Neural crest cell (in vitro differentiated cells): ENCODE measurements around the gene KDM4C. TPM values are rescaled to one million over a fixed set of nuclear protein-coding genes. Genes with fewer than 3 reads are reported as not detected.

ENCODE experiments used
- DNase-seq: peaks from one replicate; pipeline ENCODE4 v3.0.0; 2021; ENCODE audit warnings: low read depth, mixed read lengths, low spot score
- H3K27ac Mint-ChIP-seq: one replicate; pipeline ENCODE4 v1.8.0; 2021; ENCODE audit warnings: mild to moderate bottlenecking, mixed read lengths; ENCODE audit not compliant: unreplicated experiment
- H3K27me3 Mint-ChIP-seq: 2 replicates; pipeline ENCODE4 v1.8.0; 2021; ENCODE audit warnings: low read depth, mild to moderate bottlenecking, mixed read lengths
- H3K36me3 Mint-ChIP-seq: 2 replicates; pipeline ENCODE4 v1.8.0; 2021; ENCODE audit warnings: low read depth, mild to moderate bottlenecking, mixed read lengths
- H3K4me1 Mint-ChIP-seq: 2 replicates; pipeline ENCODE4 v1.8.0; 2021; ENCODE audit warnings: mixed read lengths
- H3K4me3 Mint-ChIP-seq: one replicate; pipeline ENCODE4 v1.8.0; 2021; ENCODE audit warnings: mild to moderate bottlenecking, mixed read lengths
- H3K9me3 Mint-ChIP-seq: 2 replicates; pipeline ENCODE4 v1.8.0; 2021; ENCODE audit warnings: mixed read lengths
- total RNA-seq: library from RNA; stranded (reverse); gene quantifications from 2 replicates; pipeline ENCODE4 v1.2.1, GENCODE V29; 2021
- TF ChIP-seq, protein P1 (sequence below): fragments of 200-600 bp; sonication (generic); conservative IDR thresholded peaks from 2 replicates; pipeline ENCODE4 v1.5.0; 2021; ENCODE audit warnings: antibody characterized with exemption, mild to moderate bottlenecking

The KDM4C gene
- total RNA-seq, 1 donor from 2014 or later: 11.2 TPM

DNA sequence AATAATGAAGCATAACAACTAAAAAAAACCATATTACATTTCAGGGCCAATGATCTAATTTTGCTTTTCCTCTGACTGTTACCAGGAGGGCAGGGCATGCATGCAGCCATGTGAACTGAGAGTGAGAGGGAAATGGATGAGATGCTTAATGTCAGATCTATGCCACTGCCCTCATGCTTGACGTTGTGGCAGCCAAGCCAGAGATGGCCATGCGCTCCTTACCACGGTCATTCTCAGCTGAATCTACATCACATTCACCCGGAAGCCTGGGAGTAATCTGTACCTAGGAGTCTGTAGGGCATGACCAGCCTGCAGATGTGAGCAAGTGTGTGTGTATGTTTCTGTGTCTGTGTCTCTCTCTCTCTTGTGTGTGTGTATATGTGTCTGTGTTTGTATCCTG lies 183.7 kb downstream of the KDM4C start:
- no peaks in the 10 kb centered on the region for H3K9me3 Mint-ChIP-seq
- H3K4me1 Mint-ChIP-seq: peaks cover 21% of the 10 kb centered on the region
- H3K27ac Mint-ChIP-seq: no peak overlapping the region
- DNase-seq: no peak
- no peak overlapping the region for H3K4me3 Mint-ChIP-seq
- H3K27me3 Mint-ChIP-seq: no peaks in the 10 kb centered on the region
- TF ChIP-seq, protein P1, sequence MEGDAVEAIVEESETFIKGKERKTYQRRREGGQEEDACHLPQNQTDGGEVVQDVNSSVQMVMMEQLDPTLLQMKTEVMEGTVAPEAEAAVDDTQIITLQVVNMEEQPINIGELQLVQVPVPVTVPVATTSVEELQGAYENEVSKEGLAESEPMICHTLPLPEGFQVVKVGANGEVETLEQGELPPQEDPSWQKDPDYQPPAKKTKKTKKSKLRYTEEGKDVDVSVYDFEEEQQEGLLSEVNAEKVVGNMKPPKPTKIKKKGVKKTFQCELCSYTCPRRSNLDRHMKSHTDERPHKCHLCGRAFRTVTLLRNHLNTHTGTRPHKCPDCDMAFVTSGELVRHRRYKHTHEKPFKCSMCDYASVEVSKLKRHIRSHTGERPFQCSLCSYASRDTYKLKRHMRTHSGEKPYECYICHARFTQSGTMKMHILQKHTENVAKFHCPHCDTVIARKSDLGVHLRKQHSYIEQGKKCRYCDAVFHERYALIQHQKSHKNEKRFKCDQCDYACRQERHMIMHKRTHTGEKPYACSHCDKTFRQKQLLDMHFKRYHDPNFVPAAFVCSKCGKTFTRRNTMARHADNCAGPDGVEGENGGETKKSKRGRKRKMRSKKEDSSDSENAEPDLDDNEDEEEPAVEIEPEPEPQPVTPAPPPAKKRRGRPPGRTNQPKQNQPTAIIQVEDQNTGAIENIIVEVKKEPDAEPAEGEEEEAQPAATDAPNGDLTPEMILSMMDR: no peak
- no peaks in the 10 kb centered on the region for H3K36me3 Mint-ChIP-seq

DNA sequence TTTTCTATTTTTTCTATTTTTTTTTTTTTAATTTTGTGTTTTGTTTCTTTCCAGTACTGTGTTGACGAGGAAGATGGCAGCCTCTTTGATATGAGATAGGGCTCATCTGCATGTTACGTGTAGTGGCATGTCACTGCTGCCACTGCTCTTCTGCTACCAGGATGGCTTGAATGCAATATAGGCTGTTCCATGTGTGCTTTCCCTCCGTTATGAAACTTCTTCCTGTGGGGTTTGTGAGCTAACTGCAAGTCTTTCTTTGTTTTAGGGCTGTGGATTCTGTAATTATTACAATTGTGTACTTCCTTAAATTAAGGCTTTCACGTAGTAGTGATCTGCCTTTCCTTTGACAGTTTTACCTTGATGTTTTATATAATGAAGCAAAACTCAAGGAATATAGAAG lies 184.6 kb downstream of the KDM4C start:
- TF ChIP-seq, protein P1: no peak
- H3K36me3 Mint-ChIP-seq: no peaks in the 10 kb centered on the region
- H3K27me3 Mint-ChIP-seq: no peaks in the 10 kb centered on the region
- no peaks in the 10 kb centered on the region for H3K9me3 Mint-ChIP-seq
- peaks cover 21% of the 10 kb centered on the region for H3K4me1 Mint-ChIP-seq
- no peak for DNase-seq
- no peak overlapping the region for H3K4me3 Mint-ChIP-seq
- H3K27ac Mint-ChIP-seq: no peak overlapping the region

DNA sequence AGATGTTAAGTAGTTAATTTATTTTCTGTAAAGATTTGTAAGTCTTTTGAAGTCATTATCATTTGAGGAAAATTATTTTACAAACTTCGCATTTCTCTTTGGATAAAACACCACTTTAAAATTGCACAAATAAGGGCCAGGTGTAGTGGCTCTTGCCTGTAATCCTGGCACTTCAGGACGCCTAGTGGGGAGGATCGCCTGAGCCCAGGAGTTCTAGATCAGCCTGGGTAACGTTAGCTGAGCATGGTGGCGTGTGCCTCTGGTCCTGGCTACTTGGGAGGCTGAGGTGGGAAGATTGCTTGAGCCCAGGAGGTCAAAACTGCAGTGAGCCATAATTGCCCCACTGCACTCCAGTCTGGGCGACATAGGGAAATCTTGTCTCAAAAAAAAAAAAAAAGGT lies 185.5 kb downstream of the KDM4C start:
- H3K36me3 Mint-ChIP-seq: peaks cover 3% of the 10 kb centered on the region
- TF ChIP-seq, protein P1: no peak
- peaks cover 21% of the 10 kb centered on the region for H3K4me1 Mint-ChIP-seq
- H3K4me3 Mint-ChIP-seq: no peak overlapping the region
- H3K27ac Mint-ChIP-seq: no peak overlapping the region
- DNase-seq: no peak
- H3K27me3 Mint-ChIP-seq: no peaks in the 10 kb centered on the region
- peaks cover 4% of the 10 kb centered on the region for H3K9me3 Mint-ChIP-seq

DNA sequence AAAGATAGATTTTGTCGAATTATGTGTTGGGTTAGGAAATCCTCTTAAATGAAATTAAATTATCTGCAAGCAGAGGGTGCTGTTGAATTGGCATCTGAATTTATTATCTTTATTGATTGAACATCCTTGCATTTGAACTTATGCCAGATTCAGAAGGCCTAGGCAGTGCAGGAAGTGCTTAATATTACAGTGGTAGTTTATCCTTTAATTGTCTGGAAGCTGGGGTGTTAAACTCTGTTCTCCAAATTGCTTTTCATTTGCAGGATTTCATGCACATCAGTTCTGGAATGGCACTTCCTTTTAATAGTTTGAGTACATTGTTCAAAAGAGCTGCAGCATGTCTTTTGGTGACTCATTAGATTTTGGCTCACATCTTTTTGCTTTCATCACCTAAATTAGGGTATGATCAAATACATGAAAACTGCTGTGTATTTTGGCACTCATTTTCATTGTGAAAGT lies 186.3 kb downstream of the KDM4C start:
- no peaks in the 10 kb centered on the region for H3K27me3 Mint-ChIP-seq
- no peak for DNase-seq
- peaks cover 3% of the 10 kb centered on the region for H3K36me3 Mint-ChIP-seq
- H3K27ac Mint-ChIP-seq: no peak overlapping the region
- TF ChIP-seq, protein P1: no peak
- no peak overlapping the region for H3K4me3 Mint-ChIP-seq
- H3K4me1 Mint-ChIP-seq: peaks cover 16% of the 10 kb centered on the region
- H3K9me3 Mint-ChIP-seq: peaks cover 4% of the 10 kb centered on the region

DNA sequence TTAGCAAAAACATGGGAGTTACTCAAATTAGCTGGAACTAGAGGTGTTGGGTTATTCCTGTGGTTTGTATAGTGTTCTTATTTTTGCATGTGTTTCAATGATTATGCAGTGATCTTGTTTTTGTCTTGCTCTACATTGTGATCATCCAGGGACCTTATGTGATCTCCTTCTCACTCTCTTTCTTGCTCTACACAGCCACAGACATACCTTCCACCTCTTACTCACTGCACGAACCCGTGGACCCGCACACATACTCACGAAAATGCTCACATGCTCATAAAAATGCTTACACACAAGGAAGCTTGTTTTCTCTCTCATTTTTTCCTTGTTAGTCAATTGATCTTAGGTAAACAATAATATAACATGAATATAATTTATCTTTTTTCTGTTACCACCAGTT lies 187.1 kb downstream of the KDM4C start:
- H3K4me3 Mint-ChIP-seq: no peak overlapping the region
- TF ChIP-seq, protein P1: no peak
- DNase-seq: no peak
- peaks cover 4% of the 10 kb centered on the region for H3K9me3 Mint-ChIP-seq
- H3K36me3 Mint-ChIP-seq: peaks cover 5% of the 10 kb centered on the region
- peaks cover 16% of the 10 kb centered on the region for H3K4me1 Mint-ChIP-seq
- no peak overlapping the region for H3K27ac Mint-ChIP-seq
- no peaks in the 10 kb centered on the region for H3K27me3 Mint-ChIP-seq

DNA sequence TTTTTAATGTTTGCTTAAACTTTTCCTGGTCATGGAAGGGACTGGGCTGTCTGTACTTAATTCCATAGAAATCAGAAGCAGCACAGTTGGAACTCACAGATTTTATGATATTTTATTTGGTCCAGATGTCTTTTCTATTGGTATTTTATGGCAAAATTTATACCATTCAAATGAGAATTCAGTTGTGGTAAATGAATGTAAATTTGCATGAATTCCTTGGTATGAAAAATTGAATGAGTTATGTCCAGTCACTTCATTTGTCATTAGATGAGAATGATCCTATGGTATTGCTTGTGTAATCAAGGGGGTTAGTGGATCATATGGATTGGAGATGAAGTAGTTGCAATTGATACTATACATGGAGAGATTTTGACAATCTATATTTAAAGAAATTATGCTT lies 188.0 kb downstream of the KDM4C start:
- DNase-seq: no peak
- Mint-ChIP-seq H3K27ac (no peak overlapping the region), H3K27me3 (no peaks in the 10 kb centered on the region), H3K36me3 (peaks cover 8% of the 10 kb centered on the region), H3K9me3 (peaks cover 6% of the 10 kb centered on the region), H3K4me1 (peaks cover 16% of the 10 kb centered on the region), H3K4me3 (no peak overlapping the region)
- TF ChIP-seq, protein P1: no peak
